Neural cell (in vitro differentiated cells): Measurements from ENCODE around the gene CUX1.

ENCODE experiments used
- CTCF ChIP-seq: fragments of 450-650 bp; IDR thresholded peaks from 2 replicates; pipeline ENCODE4 v1.5.1; 2014; ENCODE audit warnings: antibody characterized with exemption, mild to moderate bottlenecking, moderate library complexity; ENCODE audit not compliant: poor library complexity, severe bottlenecking
- EP300 ChIP-seq: fragments of 450-650 bp; conservative IDR thresholded peaks from 2 replicates; pipeline ENCODE4 v1.6.1; 2014; ENCODE audit warnings: antibody characterized with exemption, mild to moderate bottlenecking, moderate library complexity; ENCODE audit not compliant: poor library complexity, severe bottlenecking
- EZH2 ChIP-seq: fragments of 200-600, 300-800 bp; shearing (Covaris generic), sonication (generic); IDR thresholded peaks from 2 replicates; pipeline ENCODE4 v1.6.1; 2014; ENCODE audit warnings: antibody characterized with exemption, low read length, borderline replicate concordance, mild to moderate bottlenecking; ENCODE audit not compliant: insufficient read depth, poor library complexity, severe bottlenecking
- POLR2AphosphoS5 ChIP-seq: IDR thresholded peaks from 2 replicates; pipeline ENCODE4 v1.6.1; 2012
- REST ChIP-seq: IDR thresholded peaks from 2 replicates; pipeline ENCODE4 v1.6.1; 2012; ENCODE audit warnings: borderline replicate concordance
- SMC3 ChIP-seq: fragments of 450-650 bp; conservative IDR thresholded peaks from 2 replicates; pipeline ENCODE4 v1.6.1; 2014; ENCODE audit warnings: antibody characterized with exemption, mild to moderate bottlenecking, moderate library complexity; ENCODE audit not compliant: poor library complexity
- TAF1 ChIP-seq: IDR thresholded peaks from 2 replicates; pipeline ENCODE4 v1.6.1; 2012; ENCODE audit warnings: low read depth

DNA sequence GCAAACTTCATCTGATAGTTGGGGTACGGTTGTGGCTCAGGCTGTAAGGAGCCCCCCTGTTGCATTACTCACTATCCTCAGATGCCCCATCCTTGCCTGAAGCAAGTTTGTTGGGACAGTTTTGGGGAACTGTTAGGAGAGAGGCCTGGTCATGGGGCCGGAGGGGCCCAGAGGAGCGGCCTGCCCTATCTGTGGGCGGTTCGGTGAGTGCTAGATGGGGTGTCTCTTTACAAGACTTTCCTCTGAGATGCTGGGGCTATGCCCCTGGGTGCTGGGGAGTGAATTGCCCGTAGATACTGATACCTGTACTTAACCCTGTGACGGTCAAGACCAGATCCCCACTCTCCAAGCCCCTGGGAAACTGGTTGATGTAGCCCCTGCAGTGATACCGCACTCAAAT is 12.4 kb downstream of the CUX1 start:
- TF ChIP-seq EZH2: no peak
- TF ChIP-seq CTCF: no peak
- no peak for TF ChIP-seq REST
- no peak for TF ChIP-seq TAF1
- TF ChIP-seq POLR2AphosphoS5: no peak
- TF ChIP-seq EP300: no peak
- TF ChIP-seq SMC3: no peak
